Measurements from ENCODE around the gene ZNF506. TPM values are rescaled to one million over a fixed set of nuclear protein-coding genes. Genes with fewer than 3 reads are reported as not detected.

The ZNF506 gene
- total RNA-seq, 1 donor, result 71.5 TPM

GRCh38 chr19:19742773-19743172 is 78.8 kb downstream of the ZNF506 start:
- no peaks in the 10 kb centered on the region for H3K9me3 ChIP-seq (ENCODE audit: low read depth, low read length)
- no peaks in the 10 kb centered on the region for H3K4me1 ChIP-seq (ENCODE audit: insufficient read depth, low read length)
- H3K27me3 ChIP-seq (ENCODE audit: insufficient read depth, low read length), result no peaks in the 10 kb centered on the region
- H3K4me3 ChIP-seq (ENCODE audit: low read length), result no peak overlapping the region

Other genes with a start within 250 kb of the ZNF506 start
- 12.7 TPM for gene PBX4, start 203.1 kb downstream of the ZNF506 start, total RNA-seq
- gene LPAR2, start 193.5 kb downstream of the ZNF506 start, total RNA-seq, result 21.9 TPM
- 48.6 TPM for gene GMIP, start 178.1 kb downstream of the ZNF506 start, total RNA-seq
- 78.2 TPM for gene ATP13A1, start 158.1 kb downstream of the ZNF506 start, total RNA-seq
- 94.2 TPM for gene ZNF101, start 152.9 kb downstream of the ZNF506 start, total RNA-seq
- gene ZNF14, start 88.6 kb downstream of the ZNF506 start, total RNA-seq, result 68.2 TPM
- 6.6 TPM for gene ZNF253, start 44.1 kb upstream of the ZNF506 start, total RNA-seq
- gene ZNF93, start 79.2 kb upstream of the ZNF506 start, total RNA-seq, result 15.0 TPM
- gene ZNF682, start 217.8 kb upstream of the ZNF506 start, total RNA-seq, result 6.4 TPM